Measurements from ENCODE around the gene PCSK6.

GRCh38 chr15:101526442-101526841 is 36.9 kb upstream of the PCSK6 start:
- no peak for TF ChIP-seq POLR2A (IDR thresholded peaks at IDR 0.05; ENCODE audit: low read length)
- TF ChIP-seq GATA1 (IDR thresholded peaks at IDR 0.05; ENCODE audit: low read depth, low read length) = no peak

Measured in erythroblast (primary cell).